ENCODE results near the gene CHST3. TPM values are rescaled to one million over a fixed set of nuclear protein-coding genes. Genes with fewer than 3 reads are reported as not detected.
A peak's percentile ranks its signal among the peaks of the same experiment; 100 is the strongest.

Gene CHST3
- polyA plus RNA-seq, 2 donors: 2.6 to 3.2 TPM

DNA sequence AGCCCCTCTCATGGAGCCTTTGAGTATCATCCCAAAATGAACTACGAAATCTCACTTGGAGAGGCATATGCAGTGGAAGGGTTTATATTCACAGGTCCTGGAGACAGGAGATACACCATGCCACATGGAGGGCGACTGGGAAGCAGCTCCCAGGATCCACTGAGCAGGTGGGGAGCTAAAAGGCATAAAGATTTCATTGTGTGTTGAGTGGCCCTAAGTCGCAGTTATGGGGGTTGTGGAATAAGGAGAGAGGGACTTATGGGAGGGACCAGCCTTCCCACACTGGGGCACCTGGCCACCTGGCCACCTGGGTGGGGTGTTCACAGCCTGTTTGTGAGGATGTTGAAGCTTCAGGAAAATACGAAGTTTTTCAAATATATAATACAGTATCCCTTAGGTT, 37.0 kb upstream of the CHST3 start:
- H3K9me3 ChIP-seq (ENCODE audit: control insufficient read depth in 2 of 2, insufficient read depth in 1 of 2, low read depth in 1 of 2, low read length in 1 of 2): no peaks in the 10 kb centered on the region
- H3K4me1 ChIP-seq (ENCODE audit: control insufficient read depth in 2 of 2, insufficient read depth in 2 of 2, low read length in 1 of 2): no peaks in the 10 kb centered on the region
- no peak overlapping the region for H3K4me3 ChIP-seq (ENCODE audit: low read depth in 1 of 2, low read length in 2 of 2)
- no peaks in the 10 kb centered on the region for H3K36me3 ChIP-seq (ENCODE audit: control insufficient read depth in 2 of 2, insufficient read depth in 2 of 2, low read length in 1 of 2)
- H3K27me3 ChIP-seq (ENCODE audit: control insufficient read depth in 1 of 2, insufficient read depth in 2 of 2, low read length in 2 of 2): no peaks in the 10 kb centered on the region
- no peak overlapping the region for H3K27ac ChIP-seq (ENCODE audit: low read depth in 2 of 2, low read length in 1 of 2)
- 77 to 81% methylated on average over 4 of the region's 4 CpGs for WGBS, 2 donors

DNA sequence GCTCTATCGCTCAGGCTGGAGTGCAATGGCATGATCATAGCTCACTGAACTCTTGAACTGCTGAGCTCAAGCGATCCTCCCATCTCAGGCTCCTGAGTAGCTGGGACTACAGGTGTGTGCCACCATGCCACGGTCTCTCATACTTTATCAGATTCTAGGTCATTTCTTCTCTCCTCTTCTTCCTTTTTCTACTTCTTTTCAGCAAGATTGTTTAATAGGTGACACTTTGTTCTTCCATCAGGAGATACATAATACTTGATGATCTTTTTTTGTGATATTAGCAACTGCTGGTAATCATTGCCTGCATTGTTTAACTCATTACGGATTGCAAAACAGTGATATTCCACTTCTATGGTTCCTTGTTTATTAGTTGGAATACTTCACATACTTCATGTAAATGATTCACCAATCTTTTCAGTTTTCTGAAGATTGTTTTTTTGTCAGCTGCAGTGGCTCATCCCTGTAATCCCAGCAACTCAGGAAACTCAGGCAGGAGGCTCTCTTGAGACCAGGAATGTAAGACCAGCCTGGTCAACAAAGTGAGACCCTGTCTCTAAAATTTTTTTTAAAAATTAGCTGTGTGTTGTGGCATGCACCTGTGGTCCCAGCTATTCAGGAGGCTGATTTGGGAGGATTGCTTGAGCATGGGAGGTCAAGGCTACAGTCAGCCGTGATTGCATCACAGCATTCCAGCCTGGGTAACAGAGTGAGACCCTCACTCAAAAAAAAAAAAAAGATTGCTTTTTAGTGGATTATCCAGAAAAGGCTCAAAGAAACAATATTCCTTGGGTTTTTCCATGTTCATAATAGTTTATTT, 36.2 kb upstream of the CHST3 start:
- H3K9me3 ChIP-seq (ENCODE audit: control insufficient read depth in 2 of 2, insufficient read depth in 1 of 2, low read depth in 1 of 2, low read length in 1 of 2): no peaks in the 10 kb centered on the region
- 68 to 85% methylated on average over 5 of the region's 5 CpGs for WGBS, 2 donors
- H3K4me3 ChIP-seq (ENCODE audit: low read depth in 1 of 2, low read length in 2 of 2): no peak overlapping the region
- peak overlapping the region in 1 of 2 donors; percentile 16 for H3K27ac ChIP-seq (ENCODE audit: low read depth in 2 of 2, low read length in 1 of 2)
- H3K36me3 ChIP-seq (ENCODE audit: control insufficient read depth in 2 of 2, insufficient read depth in 2 of 2, low read length in 1 of 2): no peaks in the 10 kb centered on the region
- H3K4me1 ChIP-seq (ENCODE audit: control insufficient read depth in 2 of 2, insufficient read depth in 2 of 2, low read length in 1 of 2): no peaks in the 10 kb centered on the region
- no peaks in the 10 kb centered on the region for H3K27me3 ChIP-seq (ENCODE audit: control insufficient read depth in 1 of 2, insufficient read depth in 2 of 2, low read length in 2 of 2)

DNA sequence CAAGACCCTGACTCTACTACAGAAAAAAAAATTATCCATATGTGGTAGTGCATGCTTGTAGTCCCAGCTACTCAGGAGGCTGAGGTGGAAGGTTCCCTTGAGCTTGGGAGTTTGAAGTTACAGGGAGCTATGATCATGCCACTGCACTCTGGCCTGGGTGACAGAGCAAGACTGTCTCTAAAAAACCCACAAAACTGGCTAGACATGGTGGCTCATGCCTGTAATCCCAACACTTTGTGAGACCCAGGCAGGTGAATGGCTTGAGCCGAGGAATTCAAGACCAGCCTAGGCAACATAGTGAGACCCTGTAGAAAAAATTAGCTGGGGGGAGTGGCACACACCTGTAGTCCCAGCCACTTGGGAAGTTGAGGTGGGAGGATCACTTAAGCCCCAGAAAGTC, 32.9 kb upstream of the CHST3 start:
- no peaks in the 10 kb centered on the region for H3K27me3 ChIP-seq (ENCODE audit: control insufficient read depth in 1 of 2, insufficient read depth in 2 of 2, low read length in 2 of 2)
- 60 to 74% methylated on average over 1 of the region's 1 CpG for WGBS, 2 donors
- H3K4me1 ChIP-seq (ENCODE audit: control insufficient read depth in 2 of 2, insufficient read depth in 2 of 2, low read length in 1 of 2): no peaks in the 10 kb centered on the region
- H3K36me3 ChIP-seq (ENCODE audit: control insufficient read depth in 2 of 2, insufficient read depth in 2 of 2, low read length in 1 of 2): no peaks in the 10 kb centered on the region
- no peak overlapping the region for H3K27ac ChIP-seq (ENCODE audit: low read depth in 2 of 2, low read length in 1 of 2)
- no peak overlapping the region for H3K4me3 ChIP-seq (ENCODE audit: low read depth in 1 of 2, low read length in 2 of 2)
- no peaks in the 10 kb centered on the region for H3K9me3 ChIP-seq (ENCODE audit: control insufficient read depth in 2 of 2, insufficient read depth in 1 of 2, low read depth in 1 of 2, low read length in 1 of 2)

DNA sequence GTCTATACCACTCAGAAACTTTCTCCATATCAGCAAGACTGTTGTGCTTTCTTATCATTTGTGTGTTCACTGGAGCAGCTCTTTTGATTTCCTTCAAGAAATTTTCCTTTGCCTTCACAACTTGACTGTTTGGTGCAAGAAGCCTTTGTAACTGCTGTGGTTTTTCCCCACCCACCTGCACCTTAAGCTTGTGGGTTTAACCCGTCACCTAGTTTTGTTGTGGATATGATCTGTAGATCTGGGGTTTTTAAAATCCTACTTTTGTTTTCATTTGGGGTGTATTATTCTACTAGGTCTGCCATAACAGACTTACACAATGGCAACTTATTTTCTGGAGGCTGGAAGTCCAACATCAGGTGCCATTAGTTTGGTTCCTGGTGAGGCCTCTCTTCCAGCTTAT, 30.5 kb upstream of the CHST3 start:
- Histone ChIP-seq H3K27me3 (ENCODE audit: control insufficient read depth in 1 of 2, insufficient read depth in 2 of 2, low read length in 2 of 2) (no peaks in the 10 kb centered on the region), H3K36me3 (ENCODE audit: control insufficient read depth in 2 of 2, insufficient read depth in 2 of 2, low read length in 1 of 2) (no peaks in the 10 kb centered on the region), H3K4me3 (ENCODE audit: low read depth in 1 of 2, low read length in 2 of 2) (no peak overlapping the region), H3K9me3 (ENCODE audit: control insufficient read depth in 2 of 2, insufficient read depth in 1 of 2, low read depth in 1 of 2, low read length in 1 of 2) (no peaks in the 10 kb centered on the region), H3K4me1 (ENCODE audit: control insufficient read depth in 2 of 2, insufficient read depth in 2 of 2, low read length in 1 of 2) (no peaks in the 10 kb centered on the region), H3K27ac (ENCODE audit: low read depth in 2 of 2, low read length in 1 of 2) (no peak overlapping the region)
- 71 to 80% methylated on average over 1 of the region's 1 CpG for WGBS, 2 donors

DNA sequence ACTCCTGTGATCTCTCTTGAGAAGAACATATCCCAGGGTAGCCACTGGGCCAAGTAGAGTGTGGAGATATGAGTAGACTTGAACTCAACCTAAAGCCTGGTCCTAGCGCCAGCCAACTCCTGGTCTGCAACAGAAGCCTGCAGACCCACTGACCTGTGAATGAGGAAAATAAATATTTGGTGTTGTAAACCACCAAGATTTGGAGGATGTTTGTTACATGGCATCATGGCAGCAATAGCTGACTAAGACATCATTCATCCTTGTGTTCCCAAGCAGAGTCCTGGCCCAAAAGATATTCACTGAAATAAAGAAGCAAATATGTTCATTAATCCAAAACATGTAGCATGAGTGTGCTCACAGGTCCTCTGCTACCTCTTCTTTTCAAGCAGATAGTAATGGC, 26.0 kb upstream of the CHST3 start:
- H3K36me3 ChIP-seq (ENCODE audit: control insufficient read depth in 2 of 2, insufficient read depth in 2 of 2, low read length in 1 of 2): no peaks in the 10 kb centered on the region
- no peaks in the 10 kb centered on the region for H3K4me1 ChIP-seq (ENCODE audit: control insufficient read depth in 2 of 2, insufficient read depth in 2 of 2, low read length in 1 of 2)
- no peak overlapping the region for H3K27ac ChIP-seq (ENCODE audit: low read depth in 2 of 2, low read length in 1 of 2)
- peaks cover 0 to under 1% of the 10 kb centered on the region in 2 donors for H3K9me3 ChIP-seq (ENCODE audit: control insufficient read depth in 2 of 2, insufficient read depth in 1 of 2, low read depth in 1 of 2, low read length in 1 of 2)
- no peaks in the 10 kb centered on the region for H3K27me3 ChIP-seq (ENCODE audit: control insufficient read depth in 1 of 2, insufficient read depth in 2 of 2, low read length in 2 of 2)
- WGBS, 2 donors: 95 to 100% methylated on average over 1 of the region's 1 CpG
- no peak overlapping the region for H3K4me3 ChIP-seq (ENCODE audit: low read depth in 1 of 2, low read length in 2 of 2)

DNA sequence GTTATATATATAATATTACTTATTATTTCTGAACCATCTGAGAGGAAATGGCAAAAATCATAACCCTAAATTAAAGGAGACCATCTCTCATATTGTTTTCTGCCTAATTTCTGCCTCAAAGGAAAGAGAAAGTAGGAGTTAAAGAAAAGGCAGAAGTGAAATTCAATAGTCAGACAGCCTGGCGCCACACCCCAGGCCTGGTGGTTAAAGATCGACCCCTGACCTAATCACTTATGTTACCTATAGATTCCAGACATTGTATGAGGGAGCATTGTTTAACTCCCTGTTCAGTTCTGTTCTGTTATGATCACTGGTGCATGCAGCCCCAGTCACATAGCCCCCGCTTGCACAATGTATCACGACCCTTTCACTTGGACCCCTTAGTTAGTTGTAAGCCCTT, 24.9 kb upstream of the CHST3 start:
- 82 to 88% methylated on average over 4 of the region's 4 CpGs for WGBS, 2 donors
- H3K27me3 ChIP-seq (ENCODE audit: control insufficient read depth in 1 of 2, insufficient read depth in 2 of 2, low read length in 2 of 2): no peaks in the 10 kb centered on the region
- H3K36me3 ChIP-seq (ENCODE audit: control insufficient read depth in 2 of 2, insufficient read depth in 2 of 2, low read length in 1 of 2): no peaks in the 10 kb centered on the region

DNA sequence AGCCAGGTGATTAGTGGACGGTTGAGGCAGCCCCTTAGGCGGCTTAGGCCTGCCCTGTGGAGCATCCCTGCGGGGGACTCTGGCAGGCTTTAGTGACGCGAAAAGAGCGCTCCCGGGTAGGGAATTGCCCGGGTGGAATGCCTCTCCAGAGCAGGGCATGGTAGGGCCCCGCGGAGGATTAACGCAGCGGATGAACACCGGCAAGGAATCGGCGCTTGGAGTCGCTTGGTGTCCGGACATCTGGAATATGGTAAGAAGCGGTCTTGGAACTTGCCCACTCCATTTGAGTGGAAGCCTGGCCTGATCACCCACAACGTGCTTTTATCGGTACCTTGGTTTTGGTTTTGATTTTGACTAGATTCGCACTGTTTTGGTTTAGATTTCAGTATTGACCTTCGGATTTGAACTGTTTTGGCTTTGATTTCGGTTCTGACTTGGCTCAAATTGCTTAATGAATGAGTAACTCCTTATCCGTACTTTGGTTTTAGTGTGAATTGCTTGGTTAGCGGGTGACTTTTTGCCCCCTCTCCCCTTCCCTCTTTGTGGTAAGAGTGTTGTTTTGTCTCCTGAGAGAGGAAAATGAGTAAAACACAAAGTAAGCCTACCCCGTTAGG, 24.2 kb upstream of the CHST3 start:
- Histone ChIP-seq H3K27ac (ENCODE audit: low read depth in 2 of 2, low read length in 1 of 2) (no peak overlapping the region), H3K9me3 (ENCODE audit: control insufficient read depth in 2 of 2, insufficient read depth in 1 of 2, low read depth in 1 of 2, low read length in 1 of 2) (peaks cover 4 to 9% of the 10 kb centered on the region in 2 donors)

More for the DNA sequence above, 24.9 kb upstream of the CHST3 start:
- Histone ChIP-seq H3K4me3 (ENCODE audit: low read depth in 1 of 2, low read length in 2 of 2) (no peak overlapping the region), H3K9me3 (ENCODE audit: control insufficient read depth in 2 of 2, insufficient read depth in 1 of 2, low read depth in 1 of 2, low read length in 1 of 2) (peaks cover 4 to 9% of the 10 kb centered on the region in 2 donors), H3K27ac (ENCODE audit: low read depth in 2 of 2, low read length in 1 of 2) (no peak overlapping the region), H3K4me1 (ENCODE audit: control insufficient read depth in 2 of 2, insufficient read depth in 2 of 2, low read length in 1 of 2) (no peaks in the 10 kb centered on the region)

DNA sequence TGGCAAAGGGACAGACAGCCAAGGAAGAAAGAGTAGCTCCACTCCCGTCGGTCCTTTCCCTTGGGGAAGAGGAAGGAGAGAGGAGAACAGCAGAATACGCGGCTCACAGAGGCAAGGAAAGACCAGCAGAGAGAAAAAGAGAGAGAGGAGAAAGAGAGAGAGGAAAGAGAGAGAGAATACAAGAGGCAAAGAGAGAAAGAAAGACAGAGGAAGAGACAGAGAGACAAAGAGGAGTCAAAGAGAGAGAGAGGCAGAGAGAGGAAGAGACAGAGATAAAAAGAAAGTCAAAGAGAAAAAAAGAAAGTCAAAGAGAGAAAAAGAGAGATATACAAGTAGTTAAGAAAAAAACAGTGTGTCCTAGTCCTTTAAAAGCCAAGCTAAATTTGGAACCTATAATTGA, 23.4 kb upstream of the CHST3 start:
- H3K27me3 ChIP-seq (ENCODE audit: control insufficient read depth in 1 of 2, insufficient read depth in 2 of 2, low read length in 2 of 2): no peaks in the 10 kb centered on the region
- H3K9me3 ChIP-seq (ENCODE audit: control insufficient read depth in 2 of 2, insufficient read depth in 1 of 2, low read depth in 1 of 2, low read length in 1 of 2): peaks cover 4 to 9% of the 10 kb centered on the region in 2 donors
- H3K27ac ChIP-seq (ENCODE audit: low read depth in 2 of 2, low read length in 1 of 2): no peak overlapping the region
- no peaks in the 10 kb centered on the region for H3K36me3 ChIP-seq (ENCODE audit: control insufficient read depth in 2 of 2, insufficient read depth in 2 of 2, low read length in 1 of 2)
- 80 to 92% methylated on average over 4 of the region's 4 CpGs for WGBS, 2 donors
- no peak overlapping the region for H3K4me3 ChIP-seq (ENCODE audit: low read depth in 1 of 2, low read length in 2 of 2)
- H3K4me1 ChIP-seq (ENCODE audit: control insufficient read depth in 2 of 2, insufficient read depth in 2 of 2, low read length in 1 of 2): no peaks in the 10 kb centered on the region

More for the DNA sequence above, 24.2 kb upstream of the CHST3 start:
- Histone ChIP-seq H3K4me1 (ENCODE audit: control insufficient read depth in 2 of 2, insufficient read depth in 2 of 2, low read length in 1 of 2) (no peaks in the 10 kb centered on the region), H3K4me3 (ENCODE audit: low read depth in 1 of 2, low read length in 2 of 2) (no peak overlapping the region), H3K27me3 (ENCODE audit: control insufficient read depth in 1 of 2, insufficient read depth in 2 of 2, low read length in 2 of 2) (no peaks in the 10 kb centered on the region), H3K36me3 (ENCODE audit: control insufficient read depth in 2 of 2, insufficient read depth in 2 of 2, low read length in 1 of 2) (no peaks in the 10 kb centered on the region)
- WGBS, 2 donors: 90 to 93% methylated on average over 26 of the region's 26 CpGs

DNA sequence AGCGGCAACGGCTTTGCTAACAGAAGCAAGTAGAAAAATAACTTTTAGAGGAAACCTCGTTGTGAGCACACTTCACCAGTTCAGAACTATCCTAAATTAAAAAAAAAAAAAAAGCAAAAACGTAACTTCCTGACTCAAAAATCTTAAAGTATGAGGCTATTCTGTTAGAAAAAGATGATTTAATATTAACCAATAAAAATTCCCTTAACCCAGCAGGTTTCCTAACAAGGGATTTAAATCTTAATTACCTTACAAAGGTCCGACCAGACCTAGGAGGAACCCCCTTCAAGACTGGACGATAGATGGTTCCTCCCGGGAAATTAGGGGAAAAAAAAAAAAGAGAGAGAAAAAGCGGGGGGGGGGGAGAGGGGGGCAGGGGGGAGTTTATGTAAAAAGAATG, 22.9 kb upstream of the CHST3 start:
- no peaks in the 10 kb centered on the region for H3K36me3 ChIP-seq (ENCODE audit: control insufficient read depth in 2 of 2, insufficient read depth in 2 of 2, low read length in 1 of 2)
- H3K9me3 ChIP-seq (ENCODE audit: control insufficient read depth in 2 of 2, insufficient read depth in 1 of 2, low read depth in 1 of 2, low read length in 1 of 2): peaks cover 6 to 13% of the 10 kb centered on the region in 2 donors
- no peak overlapping the region for H3K27ac ChIP-seq (ENCODE audit: low read depth in 2 of 2, low read length in 1 of 2)
- no peak overlapping the region for H3K4me3 ChIP-seq (ENCODE audit: low read depth in 1 of 2, low read length in 2 of 2)
- WGBS, 2 donors: 71 to 79% methylated on average over 7 to 8 of the region's 8 CpGs
- no peaks in the 10 kb centered on the region for H3K27me3 ChIP-seq (ENCODE audit: control insufficient read depth in 1 of 2, insufficient read depth in 2 of 2, low read length in 2 of 2)
- H3K4me1 ChIP-seq (ENCODE audit: control insufficient read depth in 2 of 2, insufficient read depth in 2 of 2, low read length in 1 of 2): no peaks in the 10 kb centered on the region

Measured in esophagus (tissue), 2 donors.